Prostate gland (tissue), 2 donors: ENCODE data around the gene GAB3. TPM values are rescaled to one million over a fixed set of nuclear protein-coding genes. Genes with fewer than 3 reads are reported as not detected.

ENCODE experiments used
- DNase-seq: peaks from one replicate; pipeline ENCODE4 v3.0.0-alpha.2; 2019; ENCODE audit warnings: low spot score
- H3K27ac ChIP-seq, 2 donors: fragments of 200-600 bp; sonication (generic); 2 replicates each; pipeline ENCODE4 v1.5.1; 2017 to 2019
- H3K27me3 ChIP-seq: fragments of 200-600 bp; sonication (generic); replicated peaks from 2 replicates; pipeline ENCODE4 v1.5.1; 2019; ENCODE audit not compliant: insufficient read depth
- H3K36me3 ChIP-seq, 2 donors: fragments of 200-600 bp; sonication (generic); 1 replicate in 1 of 2; 2 replicates in 1 of 2; pipeline versions ENCODE4 v1.5.1 to v1.8.1; 2017 to 2019
- H3K4me1 ChIP-seq: fragments of 200-600 bp; sonication (generic); replicated peaks from 2 replicates; pipeline ENCODE4 v1.5.1; 2019
- H3K4me3 ChIP-seq, 2 donors: fragments of 200-600 bp; sonication (generic); 2 replicates each; pipeline ENCODE4 v1.5.1; 2017 to 2019
- H3K9me3 ChIP-seq: fragments of 200-600 bp; sonication (generic); 2 replicates; pipeline ENCODE4 v1.5.1; 2017
- POLR2A ChIP-seq: fragments of 450-650 bp; IDR thresholded peaks from one replicate; pipeline ENCODE4 v1.6.1; 2016; ENCODE audit warnings: antibody characterized with exemption, mild to moderate bottlenecking
- POLR2AphosphoS5 ChIP-seq: sonication (generic); formaldehyde crosslinking; IDR thresholded peaks from one replicate; pipeline ENCODE4 v1.6.1; 2017; ENCODE audit warnings: antibody characterized with exemption
- WGBS: methylation state at CpG from one replicate; pipeline ENCODE4 v1.1.5; 2018; 5-methylcytosine and 5-hydroxymethylcytosine counted together
- intact Hi-C: fragments of 100-400 bp; cut with DNase I; formaldehyde crosslinking; loops from one replicate; pipeline ENCODE4 v1.14.2; 2022
- total RNA-seq, 2 donors: library from RNA; depleted of rRNA; stranded (reverse); fragments of >200 nt; gene quantifications; one replicate each; pipeline ENCODE4 v1.1.0, GENCODE V29; 2016
- TF ChIP-seq, protein P1 (sequence below), 4 experiments: fragments of 200-600 bp in 2 of 4; fragments of 450-650 bp in 2 of 4; sonication (generic) in 2 of 4; IDR thresholded peaks; 1 replicate in 3 of 4; 2 replicates in 1 of 4; pipeline ENCODE4 v1.5.1; 2016 to 2019; ENCODE audit warnings: antibody characterized with exemption in 4 of 4, mild to moderate bottlenecking in 2 of 4, moderate library complexity in 2 of 4

GAB3 gene
- total RNA-seq, 2 donors from 2014 or later, result 1.5 to 12.8 TPM

DNA sequence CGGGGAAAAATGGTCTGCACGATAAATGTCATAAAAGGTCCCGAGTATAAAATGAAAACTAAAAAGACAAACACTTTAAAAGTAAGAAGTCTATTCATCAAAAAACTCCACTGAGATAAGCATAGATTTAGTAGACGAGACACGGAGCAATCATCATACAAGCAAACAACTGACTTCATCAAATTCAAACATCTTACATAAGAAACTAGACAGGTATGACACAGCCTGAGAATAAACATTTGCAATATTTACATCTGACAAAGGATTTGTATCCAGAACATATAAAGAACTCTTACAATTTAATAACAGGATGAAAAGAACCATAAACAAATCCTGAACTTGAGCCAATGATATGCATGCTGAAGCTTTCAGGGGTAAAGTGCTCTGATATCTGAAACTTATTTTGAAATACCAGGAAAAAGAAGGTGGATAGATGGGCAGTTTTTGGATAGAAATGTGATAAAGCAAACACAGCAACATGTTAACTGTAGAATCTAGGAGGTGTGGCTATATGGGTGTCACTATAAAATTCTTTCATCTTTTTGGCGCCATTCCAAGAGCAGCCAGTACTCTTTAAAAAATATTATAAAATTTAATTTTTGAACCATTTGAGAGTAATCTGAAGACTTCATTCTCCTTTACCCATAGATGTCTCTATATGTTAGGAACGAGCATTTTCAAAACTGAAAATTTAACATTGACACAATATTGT, 42.4 kb upstream of the GAB3 start:
- H3K36me3 ChIP-seq, result no peaks in the 10 kb centered on the region
- no peak overlapping the region for H3K27ac ChIP-seq
- DNase-seq, result no peak
- H3K4me3 ChIP-seq, result no peak overlapping the region
- intact Hi-C loops, result no loop called here
- no peak for TF ChIP-seq POLR2AphosphoS5
- TF ChIP-seq, protein P1, sequence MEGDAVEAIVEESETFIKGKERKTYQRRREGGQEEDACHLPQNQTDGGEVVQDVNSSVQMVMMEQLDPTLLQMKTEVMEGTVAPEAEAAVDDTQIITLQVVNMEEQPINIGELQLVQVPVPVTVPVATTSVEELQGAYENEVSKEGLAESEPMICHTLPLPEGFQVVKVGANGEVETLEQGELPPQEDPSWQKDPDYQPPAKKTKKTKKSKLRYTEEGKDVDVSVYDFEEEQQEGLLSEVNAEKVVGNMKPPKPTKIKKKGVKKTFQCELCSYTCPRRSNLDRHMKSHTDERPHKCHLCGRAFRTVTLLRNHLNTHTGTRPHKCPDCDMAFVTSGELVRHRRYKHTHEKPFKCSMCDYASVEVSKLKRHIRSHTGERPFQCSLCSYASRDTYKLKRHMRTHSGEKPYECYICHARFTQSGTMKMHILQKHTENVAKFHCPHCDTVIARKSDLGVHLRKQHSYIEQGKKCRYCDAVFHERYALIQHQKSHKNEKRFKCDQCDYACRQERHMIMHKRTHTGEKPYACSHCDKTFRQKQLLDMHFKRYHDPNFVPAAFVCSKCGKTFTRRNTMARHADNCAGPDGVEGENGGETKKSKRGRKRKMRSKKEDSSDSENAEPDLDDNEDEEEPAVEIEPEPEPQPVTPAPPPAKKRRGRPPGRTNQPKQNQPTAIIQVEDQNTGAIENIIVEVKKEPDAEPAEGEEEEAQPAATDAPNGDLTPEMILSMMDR (IDR thresholded peaks at IDR 0.05), result no peak
- no peak for TF ChIP-seq POLR2A
- no peaks in the 10 kb centered on the region for H3K4me1 ChIP-seq
- 74% methylated on average over 7 of the region's 7 CpGs for WGBS
- no peaks in the 10 kb centered on the region for H3K9me3 ChIP-seq
- no peaks in the 10 kb centered on the region for H3K27me3 ChIP-seq

DNA sequence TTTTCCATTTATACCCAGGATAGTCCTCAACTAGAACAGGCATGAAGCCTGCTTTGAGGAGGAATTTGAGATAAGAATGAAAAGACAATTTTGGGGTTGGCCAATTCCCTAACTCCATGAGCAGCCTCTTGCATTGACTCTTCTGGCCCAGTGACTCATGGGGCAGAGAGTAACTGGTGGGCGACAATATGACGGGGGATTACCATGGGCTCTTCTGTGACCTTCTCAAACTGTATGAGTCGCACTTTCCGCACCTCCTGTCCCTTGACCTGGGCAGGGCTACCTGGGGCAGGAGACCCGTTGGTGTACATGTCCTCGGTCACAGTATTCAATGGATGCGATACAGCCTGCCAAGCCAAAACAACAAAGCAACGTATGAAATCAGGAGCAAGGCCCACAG, 41.1 kb upstream of the GAB3 start:
- H3K27ac ChIP-seq, result no peak overlapping the region
- intact Hi-C loops, result no loop called here
- H3K4me1 ChIP-seq, result no peaks in the 10 kb centered on the region
- 94% methylated on average over 6 of the region's 8 CpGs for WGBS
- no peaks in the 10 kb centered on the region for H3K9me3 ChIP-seq
- DNase-seq, result no peak
- no peaks in the 10 kb centered on the region for H3K36me3 ChIP-seq
- no peak for TF ChIP-seq POLR2AphosphoS5
- H3K27me3 ChIP-seq, result no peaks in the 10 kb centered on the region
- H3K4me3 ChIP-seq, result no peak overlapping the region

DNA sequence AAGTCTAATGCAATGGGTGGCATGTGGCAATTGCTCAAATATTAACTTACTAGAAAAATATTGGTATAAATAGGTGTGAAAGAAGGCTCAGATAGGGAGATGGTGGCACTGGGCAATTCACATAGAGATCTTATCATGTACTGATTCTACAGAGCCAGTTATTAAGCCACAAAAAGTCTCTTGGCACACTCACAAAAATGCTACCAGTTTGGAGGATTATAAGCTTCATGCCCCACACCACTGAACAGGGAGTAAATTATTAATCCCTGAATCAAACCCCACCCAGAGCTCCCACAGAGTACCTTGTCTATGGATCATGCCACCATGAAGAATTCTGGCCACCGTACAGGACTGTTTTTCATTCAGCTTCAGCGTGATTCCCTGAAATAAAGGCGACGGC, 40.6 kb upstream of the GAB3 start:
- H3K4me3 ChIP-seq, result no peak overlapping the region
- H3K27me3 ChIP-seq, result no peaks in the 10 kb centered on the region
- TF ChIP-seq POLR2AphosphoS5 (no peak), POLR2A (no peak)
- TF ChIP-seq, protein P1 (IDR thresholded peaks at IDR 0.05), result no peak
- H3K36me3 ChIP-seq, result no peaks in the 10 kb centered on the region
- 79% methylated on average over 4 of the region's 4 CpGs for WGBS
- DNase-seq, result no peak
- no peak overlapping the region for H3K27ac ChIP-seq
- no peaks in the 10 kb centered on the region for H3K9me3 ChIP-seq
- intact Hi-C loops, result no loop called here
- no peaks in the 10 kb centered on the region for H3K4me1 ChIP-seq

DNA sequence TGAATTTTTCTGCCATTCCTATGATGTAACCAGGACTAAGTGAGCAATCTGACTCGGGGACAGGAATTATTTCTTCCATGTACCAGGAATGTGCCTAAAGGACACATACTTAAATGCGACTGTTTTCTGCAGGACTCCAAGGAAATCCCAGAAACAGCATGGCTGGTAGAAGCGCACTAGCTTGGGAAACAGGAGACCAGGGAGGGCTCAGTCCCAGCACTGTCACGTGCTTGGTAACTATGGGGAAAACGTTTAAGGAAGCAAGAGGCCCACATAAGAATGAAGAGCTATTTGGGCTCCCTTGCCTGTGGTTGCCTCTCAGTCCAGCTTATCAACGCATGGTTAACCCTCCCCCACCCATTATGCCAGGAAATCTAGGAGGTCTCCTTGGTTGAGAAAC, 34.8 kb upstream of the GAB3 start:
- no peak for DNase-seq
- Histone ChIP-seq H3K27ac (no peak overlapping the region), H3K4me3 (no peak overlapping the region), H3K9me3 (no peaks in the 10 kb centered on the region), H3K4me1 (no peaks in the 10 kb centered on the region), H3K36me3 (no peaks in the 10 kb centered on the region), H3K27me3 (no peaks in the 10 kb centered on the region)
- intact Hi-C loops, result no loop called here
- TF ChIP-seq POLR2A (no peak), POLR2AphosphoS5 (no peak)
- TF ChIP-seq, protein P1 (IDR thresholded peaks at IDR 0.05), result no peak
- 74% methylated on average over 6 of the region's 6 CpGs for WGBS

DNA sequence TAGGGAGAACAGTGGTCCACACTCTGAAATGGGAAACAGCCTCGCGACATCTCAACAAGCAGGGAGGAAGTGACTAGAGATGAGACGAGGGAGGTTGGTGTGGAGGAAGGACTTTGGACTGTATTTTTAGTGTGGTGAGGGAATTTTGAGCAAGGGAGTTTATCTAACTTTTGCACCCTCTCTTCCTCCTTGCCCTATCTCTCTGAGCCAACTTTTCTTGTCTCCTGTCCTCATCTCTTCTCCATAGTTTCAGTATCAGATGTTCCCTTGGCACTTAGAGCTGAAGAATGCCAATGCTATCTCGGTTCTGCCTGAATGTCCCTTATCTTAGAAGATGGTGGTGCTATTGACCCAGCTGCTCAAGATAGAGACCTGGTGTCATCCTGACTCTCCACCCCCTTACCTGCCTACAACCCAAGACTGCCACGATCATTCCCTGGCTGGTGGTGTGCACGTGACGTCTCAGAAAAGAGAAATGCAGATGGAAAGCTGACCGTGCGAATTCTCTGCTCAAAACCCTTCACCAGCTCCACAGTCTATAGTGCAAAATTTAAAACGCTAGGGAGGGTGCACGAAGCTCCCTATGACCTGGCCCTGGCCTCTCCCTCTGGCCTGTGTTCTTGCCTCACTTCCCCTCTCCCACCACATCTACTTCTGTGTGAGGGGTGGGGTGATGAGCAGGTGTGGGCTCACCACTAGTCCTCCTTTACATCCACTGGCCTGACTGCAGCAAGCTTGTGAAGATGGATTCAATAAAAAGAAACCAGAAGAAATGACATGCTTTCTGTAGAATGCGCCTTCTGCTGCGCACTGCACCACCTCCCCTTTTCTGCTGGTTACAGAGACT, 33.5 kb upstream of the GAB3 start:
- H3K36me3 ChIP-seq, result no peaks in the 10 kb centered on the region
- WGBS, result 77% methylated on average over 13 of the region's 13 CpGs
- H3K9me3 ChIP-seq, result no peaks in the 10 kb centered on the region
- no peak overlapping the region for H3K4me3 ChIP-seq
- H3K4me1 ChIP-seq, result no peaks in the 10 kb centered on the region
- no peaks in the 10 kb centered on the region for H3K27me3 ChIP-seq
- TF ChIP-seq POLR2A, result no peak
- TF ChIP-seq, protein P1 (IDR thresholded peaks at IDR 0.05), result no peak
- TF ChIP-seq POLR2AphosphoS5, result no peak
- H3K27ac ChIP-seq, result no peak overlapping the region
- intact Hi-C loops, result no loop called here
- no peak for DNase-seq
